ENCODE data around the gene FGD5. TPM values are rescaled to one million over a fixed set of nuclear protein-coding genes. Genes with fewer than 3 reads are reported as not detected.

FGD5 gene
- total RNA-seq, 1 donor from 2014 or later: 15.3 TPM

DNA sequence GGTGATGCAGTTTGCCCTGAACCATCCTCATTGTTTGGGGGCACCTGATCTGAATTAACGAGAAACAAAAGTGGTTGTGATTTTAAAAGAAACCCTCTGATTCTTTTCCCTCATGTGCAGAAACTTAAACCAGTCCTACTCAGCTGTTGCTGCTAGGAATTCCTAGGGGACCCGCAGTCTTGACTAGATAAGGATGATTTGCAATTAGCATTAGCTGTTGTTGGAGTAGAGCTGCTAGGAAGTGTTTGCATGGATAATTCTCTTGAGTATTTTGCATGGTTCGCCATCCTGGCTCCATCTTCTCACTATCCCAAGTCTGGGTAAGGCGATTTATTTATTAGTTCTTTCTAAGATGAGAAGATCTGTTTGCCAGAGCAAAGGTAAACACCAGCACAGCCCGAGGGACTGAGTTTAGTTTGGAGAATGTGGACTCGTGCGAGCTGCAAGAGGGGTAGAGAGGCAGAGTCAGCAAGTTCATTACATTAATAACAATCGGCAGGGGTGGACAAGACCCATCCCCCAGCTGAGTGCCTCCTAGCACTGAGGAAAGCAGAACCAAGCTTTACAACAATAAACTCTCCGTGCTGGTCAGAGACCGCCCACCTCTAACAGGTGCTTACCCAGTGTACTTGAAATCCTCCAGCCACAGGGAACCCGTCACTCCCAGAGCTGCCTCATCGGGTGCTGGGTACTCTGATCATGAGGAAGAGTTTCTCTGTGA lies 4.1 kb downstream of the FGD5 start:
- peaks cover 56% of the 10 kb centered on the region for H3K27me3 Mint-ChIP-seq
- no peak overlapping the region for H3K4me3 Mint-ChIP-seq
- H3K27ac Mint-ChIP-seq: no peak overlapping the region
- TF ChIP-seq, protein P1, sequence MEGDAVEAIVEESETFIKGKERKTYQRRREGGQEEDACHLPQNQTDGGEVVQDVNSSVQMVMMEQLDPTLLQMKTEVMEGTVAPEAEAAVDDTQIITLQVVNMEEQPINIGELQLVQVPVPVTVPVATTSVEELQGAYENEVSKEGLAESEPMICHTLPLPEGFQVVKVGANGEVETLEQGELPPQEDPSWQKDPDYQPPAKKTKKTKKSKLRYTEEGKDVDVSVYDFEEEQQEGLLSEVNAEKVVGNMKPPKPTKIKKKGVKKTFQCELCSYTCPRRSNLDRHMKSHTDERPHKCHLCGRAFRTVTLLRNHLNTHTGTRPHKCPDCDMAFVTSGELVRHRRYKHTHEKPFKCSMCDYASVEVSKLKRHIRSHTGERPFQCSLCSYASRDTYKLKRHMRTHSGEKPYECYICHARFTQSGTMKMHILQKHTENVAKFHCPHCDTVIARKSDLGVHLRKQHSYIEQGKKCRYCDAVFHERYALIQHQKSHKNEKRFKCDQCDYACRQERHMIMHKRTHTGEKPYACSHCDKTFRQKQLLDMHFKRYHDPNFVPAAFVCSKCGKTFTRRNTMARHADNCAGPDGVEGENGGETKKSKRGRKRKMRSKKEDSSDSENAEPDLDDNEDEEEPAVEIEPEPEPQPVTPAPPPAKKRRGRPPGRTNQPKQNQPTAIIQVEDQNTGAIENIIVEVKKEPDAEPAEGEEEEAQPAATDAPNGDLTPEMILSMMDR (conservative IDR thresholded peaks at IDR 0.05): no peak
- peaks cover 22% of the 10 kb centered on the region for H3K4me1 Mint-ChIP-seq (ENCODE audit: unreplicated experiment)
- H3K9me3 Mint-ChIP-seq: no peaks in the 10 kb centered on the region
- DNase-seq (ENCODE audit: extremely low spot score, unreplicated experiment): no peak
- no peaks in the 10 kb centered on the region for H3K36me3 Mint-ChIP-seq

DNA sequence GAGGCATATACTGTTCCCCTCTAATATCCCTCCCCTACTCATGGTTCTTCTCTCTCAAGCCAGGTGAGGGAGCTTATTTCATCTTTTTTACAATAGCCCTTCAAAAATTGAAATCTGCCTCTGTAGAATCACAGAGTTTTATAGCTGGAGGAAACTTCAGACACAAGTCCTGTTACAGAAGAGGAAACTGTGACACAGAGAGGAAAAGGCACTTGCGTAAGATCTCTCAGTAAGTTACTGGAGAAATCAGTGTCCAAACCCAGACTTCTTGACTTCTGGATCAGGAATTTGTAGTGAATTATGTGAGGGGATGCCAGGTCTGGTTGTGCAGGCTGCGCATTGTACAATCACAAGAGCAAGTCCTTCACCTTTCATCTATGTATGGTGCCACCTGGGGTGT lies 4.6 kb downstream of the FGD5 start:
- Mint-ChIP-seq H3K9me3 (no peaks in the 10 kb centered on the region), H3K36me3 (no peaks in the 10 kb centered on the region), H3K27ac (no peak overlapping the region), H3K27me3 (peaks cover 56% of the 10 kb centered on the region), H3K4me1 (ENCODE audit: unreplicated experiment) (peaks cover 25% of the 10 kb centered on the region), H3K4me3 (no peak overlapping the region)
- TF ChIP-seq, protein P1 (conservative IDR thresholded peaks at IDR 0.05): no peak
- DNase-seq (ENCODE audit: extremely low spot score, unreplicated experiment): no peak

DNA sequence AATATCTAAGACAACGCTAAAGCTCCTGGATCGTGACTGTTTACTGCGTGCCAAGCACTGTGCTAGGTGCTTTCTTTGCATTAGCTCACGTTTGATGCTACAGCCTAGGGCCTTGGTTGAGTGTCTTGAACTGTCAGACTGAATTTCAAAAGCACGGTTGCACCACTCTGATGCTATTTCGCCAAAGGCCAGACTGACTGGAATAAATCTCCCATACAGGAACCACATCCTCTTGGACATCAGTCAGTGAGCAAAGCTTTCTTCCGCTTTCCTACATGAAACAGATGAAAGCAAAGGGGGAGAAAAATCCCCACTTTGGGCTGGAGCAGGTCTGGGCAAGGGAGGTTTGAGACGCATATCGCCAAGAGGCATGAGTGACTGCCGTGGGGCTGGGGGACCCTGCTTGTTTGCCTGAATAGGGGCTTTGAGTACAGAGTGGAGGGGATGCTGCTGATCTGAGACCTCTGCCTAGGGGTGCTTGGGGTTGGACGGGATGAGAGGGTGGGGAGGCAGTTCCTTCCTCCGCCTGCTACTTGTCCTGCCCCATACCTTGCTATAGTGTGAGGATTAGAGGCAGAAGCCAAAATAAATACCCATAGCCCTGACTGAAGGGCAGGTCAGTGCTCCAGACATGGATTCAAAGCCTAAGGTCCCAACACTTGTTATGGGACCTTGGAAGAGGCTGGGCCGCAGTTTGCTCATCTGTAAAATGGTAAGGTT lies 5.3 kb downstream of the FGD5 start:
- Mint-ChIP-seq H3K27me3 (peaks cover 57% of the 10 kb centered on the region), H3K4me3 (no peak overlapping the region), H3K4me1 (ENCODE audit: unreplicated experiment) (peaks cover 27% of the 10 kb centered on the region), H3K9me3 (no peaks in the 10 kb centered on the region), H3K27ac (no peak overlapping the region), H3K36me3 (no peaks in the 10 kb centered on the region)
- TF ChIP-seq, protein P1 (conservative IDR thresholded peaks at IDR 0.05): no peak
- DNase-seq (ENCODE audit: extremely low spot score, unreplicated experiment): no peak

DNA sequence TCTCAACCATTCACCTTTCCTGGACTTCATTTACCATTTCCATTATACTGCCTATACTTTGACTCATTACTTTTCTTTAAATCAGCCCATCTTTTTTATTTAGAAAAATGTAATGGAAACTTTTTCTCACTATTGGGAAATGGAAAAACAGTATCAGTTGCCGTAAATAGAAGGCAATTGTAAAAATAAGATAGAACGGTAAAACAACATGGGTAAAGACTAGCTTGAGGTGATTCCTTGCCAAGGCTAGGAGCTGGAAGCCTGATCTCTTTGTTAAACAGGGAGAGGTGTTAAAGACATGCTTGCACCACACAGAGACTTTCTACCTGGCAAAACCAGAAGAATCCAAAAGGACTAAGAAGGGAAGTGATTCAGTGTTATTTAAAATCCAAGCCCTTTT lies 5.9 kb downstream of the FGD5 start:
- Mint-ChIP-seq H3K9me3 (no peaks in the 10 kb centered on the region), H3K36me3 (no peaks in the 10 kb centered on the region), H3K4me3 (no peak overlapping the region), H3K27me3 (peaks cover 59% of the 10 kb centered on the region), H3K27ac (no peak overlapping the region), H3K4me1 (ENCODE audit: unreplicated experiment) (peaks cover 33% of the 10 kb centered on the region)
- no peak for DNase-seq (ENCODE audit: extremely low spot score, unreplicated experiment)
- TF ChIP-seq, protein P1 (conservative IDR thresholded peaks at IDR 0.05): no peak

DNA sequence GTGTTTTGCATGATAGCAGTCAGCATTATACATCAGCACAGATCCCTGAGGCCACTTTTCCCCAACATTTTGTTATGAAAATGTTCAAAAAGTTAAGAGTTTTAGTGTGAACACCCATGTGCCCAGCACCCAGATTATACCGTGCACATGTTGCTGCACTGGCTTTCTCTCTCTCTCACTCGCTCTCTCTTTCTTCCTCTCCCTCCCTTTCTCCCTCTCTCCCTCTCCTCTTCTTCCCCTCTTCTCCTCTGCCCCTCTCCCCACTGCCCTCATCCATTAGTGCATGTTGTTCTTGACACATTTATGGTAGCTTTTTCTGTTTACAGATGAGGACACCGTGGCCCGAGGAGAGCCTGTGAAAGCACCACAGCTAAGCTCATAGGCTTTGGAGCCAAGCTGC lies 7.3 kb downstream of the FGD5 start:
- no peaks in the 10 kb centered on the region for H3K9me3 Mint-ChIP-seq
- no peak overlapping the region for H3K4me3 Mint-ChIP-seq
- TF ChIP-seq, protein P1 (conservative IDR thresholded peaks at IDR 0.05): no peak
- peaks cover 44% of the 10 kb centered on the region for H3K4me1 Mint-ChIP-seq (ENCODE audit: unreplicated experiment)
- no peaks in the 10 kb centered on the region for H3K36me3 Mint-ChIP-seq
- no peak overlapping the region for H3K27ac Mint-ChIP-seq
- DNase-seq (ENCODE audit: extremely low spot score, unreplicated experiment): no peak
- H3K27me3 Mint-ChIP-seq: peaks cover 63% of the 10 kb centered on the region

All from type B pancreatic cell (in vitro differentiated cells).